OCI-LY1 (cell line): ENCODE measurements around the gene CIBAR2.

Source experiments
- EZH2 ChIP-seq: fragments of 200-600 bp; sonication (generic), shearing (Covaris generic); IDR thresholded peaks from 2 replicates; pipeline ENCODE4 v1.8.0; 2017; ENCODE audit warnings: borderline replicate concordance, mixed run types, mild to moderate bottlenecking, antibody characterized with exemption, low read length, moderate library complexity, mixed read lengths
- TF ChIP-seq, protein P1 (sequence below): fragments of 200-600 bp; sonication (generic), shearing (Covaris generic); IDR thresholded peaks from 2 replicates; pipeline ENCODE4 v1.5.1; 2017; ENCODE audit warnings: mild to moderate bottlenecking, antibody characterized with exemption, low read length, moderate library complexity, mixed read lengths

DNA sequence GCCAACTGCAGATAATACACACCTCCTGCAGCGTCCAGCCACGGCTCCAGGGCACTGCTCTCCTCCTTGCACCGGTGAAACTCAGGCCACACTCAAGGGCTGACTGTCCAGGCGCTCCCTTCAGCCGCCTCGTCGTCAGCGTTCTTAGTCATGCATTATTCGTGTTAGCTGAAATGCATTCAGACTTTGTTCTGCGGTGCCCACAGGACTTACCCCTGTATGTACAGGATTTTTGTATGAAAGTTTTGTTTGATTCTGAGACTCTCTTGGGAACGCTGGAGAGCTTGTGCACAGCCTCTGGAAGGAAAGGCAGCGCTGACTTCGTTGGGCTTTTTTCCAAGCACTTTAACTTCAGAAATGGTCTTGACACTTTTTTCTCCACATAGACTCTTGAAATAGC lies 22.1 kb downstream of the CIBAR2 start:
- TF ChIP-seq, protein P1, sequence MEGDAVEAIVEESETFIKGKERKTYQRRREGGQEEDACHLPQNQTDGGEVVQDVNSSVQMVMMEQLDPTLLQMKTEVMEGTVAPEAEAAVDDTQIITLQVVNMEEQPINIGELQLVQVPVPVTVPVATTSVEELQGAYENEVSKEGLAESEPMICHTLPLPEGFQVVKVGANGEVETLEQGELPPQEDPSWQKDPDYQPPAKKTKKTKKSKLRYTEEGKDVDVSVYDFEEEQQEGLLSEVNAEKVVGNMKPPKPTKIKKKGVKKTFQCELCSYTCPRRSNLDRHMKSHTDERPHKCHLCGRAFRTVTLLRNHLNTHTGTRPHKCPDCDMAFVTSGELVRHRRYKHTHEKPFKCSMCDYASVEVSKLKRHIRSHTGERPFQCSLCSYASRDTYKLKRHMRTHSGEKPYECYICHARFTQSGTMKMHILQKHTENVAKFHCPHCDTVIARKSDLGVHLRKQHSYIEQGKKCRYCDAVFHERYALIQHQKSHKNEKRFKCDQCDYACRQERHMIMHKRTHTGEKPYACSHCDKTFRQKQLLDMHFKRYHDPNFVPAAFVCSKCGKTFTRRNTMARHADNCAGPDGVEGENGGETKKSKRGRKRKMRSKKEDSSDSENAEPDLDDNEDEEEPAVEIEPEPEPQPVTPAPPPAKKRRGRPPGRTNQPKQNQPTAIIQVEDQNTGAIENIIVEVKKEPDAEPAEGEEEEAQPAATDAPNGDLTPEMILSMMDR, result no peak
- no peak for TF ChIP-seq EZH2
